Effector CD8-positive, alpha-beta T cell (primary cell): ENCODE measurements around the gene AGK.

Source experiments
- DNase-seq: peaks from one replicate; lab custom pipeline; 2025; lab: John Stamatoyannopoulos, UW
- total RNA-seq, 4 experiments: gene quantifications; one replicate each; lab custom pipeline; 2026; lab: John Stamatoyannopoulos, UW

AGK gene
- total RNA-seq: 21.2 to 90.9 (median 54.5) reads per million in 4 experiments

GRCh38 chr7:141551094-141551781 is at the start of gene AGK:
AGK (plus strand) TSS chr7:141551410; CDS start chr7:141555467, 4,057 bp downstream.
- DNase-seq: peak; percentile 46

GRCh38 chr7:141501451-141501850 is 49.8 kb upstream of the AGK start:
- DNase-seq: no peak

- no peak for DNase-seq
Measured at GRCh38 chr7:141511316-141511675, 39.9 kb upstream of the AGK start.

DNA sequence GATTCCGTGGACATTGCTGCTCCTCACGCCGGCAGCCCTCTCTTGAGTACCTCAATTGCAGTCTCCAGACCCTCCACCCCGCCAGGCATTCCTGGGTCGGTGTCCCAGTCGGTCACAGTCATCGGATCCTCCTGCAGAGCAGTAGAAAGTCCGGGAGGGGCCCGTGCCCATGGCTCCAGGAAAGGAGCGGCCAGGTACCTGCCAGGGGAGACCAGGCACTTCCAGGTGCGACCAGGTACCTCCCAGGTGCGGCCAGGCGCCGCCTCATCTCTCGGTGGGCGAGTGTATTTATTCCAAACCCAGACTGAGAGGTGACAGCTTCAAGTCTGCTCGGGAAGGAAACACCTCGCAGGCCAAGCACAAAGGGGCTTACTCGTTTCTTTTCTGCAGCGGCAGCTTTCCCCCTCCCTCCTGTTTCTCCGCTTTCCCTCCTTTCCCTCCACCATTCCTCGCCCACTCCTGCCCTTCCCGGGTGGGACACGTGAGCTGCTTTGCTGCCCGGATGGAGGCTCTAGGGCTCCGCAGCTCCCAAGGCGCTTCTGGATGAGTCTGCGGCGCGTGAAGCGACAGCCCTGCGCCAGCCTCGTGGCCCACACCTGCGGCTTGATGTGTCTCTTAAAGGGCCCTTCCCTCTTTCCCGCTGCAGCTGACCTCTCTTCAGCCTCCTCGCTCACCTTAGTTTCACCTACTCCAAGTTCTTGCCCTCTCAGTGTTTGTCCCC is 39.4 kb upstream of the AGK start:
- DNase-seq: no peak

GRCh38 chr7:141512597-141512996 is 38.6 kb upstream of the AGK start:
- no peak for DNase-seq

- DNase-seq: no peak
Measured at GRCh38 chr7:141513720-141514119, 37.5 kb upstream of the AGK start.

GRCh38 chr7:141515941-141516340 is 35.3 kb upstream of the AGK start:
- no peak for DNase-seq

GRCh38 chr7:141519623-141520022 is 31.6 kb upstream of the AGK start:
- DNase-seq: no peak

DNA sequence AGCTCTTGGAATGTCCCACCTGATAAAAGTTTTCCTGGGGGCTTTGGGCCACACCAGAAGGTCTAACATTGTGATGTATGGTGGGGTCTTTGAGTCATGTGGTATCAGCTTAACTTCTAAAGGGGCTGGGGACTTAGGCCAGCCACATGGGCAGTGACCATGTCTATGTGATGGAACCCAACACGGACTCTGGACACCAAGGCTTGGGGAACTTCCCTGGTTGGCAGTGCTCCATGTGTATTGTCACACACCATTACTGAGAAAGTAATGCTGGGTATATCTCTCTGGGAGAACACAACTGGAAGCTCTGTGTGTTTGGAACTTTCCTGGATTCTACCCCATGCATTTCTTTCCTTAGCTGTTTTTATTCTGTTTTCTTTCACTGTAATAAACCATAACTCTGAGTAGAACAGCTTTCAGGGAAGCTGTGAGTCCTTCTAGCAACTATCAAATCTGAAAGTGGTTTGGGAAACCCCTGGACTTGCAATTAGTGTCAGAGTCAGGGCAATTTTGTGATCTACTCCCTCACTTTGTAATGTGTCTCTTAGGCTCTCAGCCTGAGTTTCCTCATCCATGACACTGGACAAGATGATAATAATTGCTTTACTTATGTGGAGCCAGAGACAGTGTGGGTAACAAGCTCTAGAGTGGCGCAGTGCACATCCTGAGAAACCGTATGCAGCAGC is 28.4 kb upstream of the AGK start:
- no peak for DNase-seq

DNA sequence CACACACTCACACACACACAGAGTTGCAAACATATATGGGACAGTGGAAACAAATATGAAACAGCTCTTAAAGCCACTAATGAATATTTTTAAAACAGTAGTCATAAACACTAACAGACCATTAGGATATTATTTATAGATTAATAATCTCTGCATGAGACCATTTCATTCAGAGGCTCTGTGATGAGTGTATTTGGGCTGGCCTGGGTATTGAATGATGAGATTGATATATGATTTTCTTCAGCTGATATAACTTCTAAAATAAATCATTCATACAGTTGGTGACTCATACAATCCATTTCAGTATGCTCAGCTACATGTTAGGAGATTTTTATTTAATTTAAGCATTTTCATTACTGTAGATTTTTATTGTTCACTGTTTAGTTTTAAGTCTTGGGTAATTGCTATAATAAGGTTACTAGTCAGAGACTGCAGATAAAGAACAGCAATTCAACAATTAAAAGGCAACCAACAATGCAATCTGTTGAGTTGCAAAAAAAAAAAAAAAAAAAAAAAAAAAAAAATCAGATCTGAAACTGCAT is 25.2 kb upstream of the AGK start:
- no peak for DNase-seq

- no peak for DNase-seq
Measured at GRCh38 chr7:141527076-141527475, 24.1 kb upstream of the AGK start.

DNA sequence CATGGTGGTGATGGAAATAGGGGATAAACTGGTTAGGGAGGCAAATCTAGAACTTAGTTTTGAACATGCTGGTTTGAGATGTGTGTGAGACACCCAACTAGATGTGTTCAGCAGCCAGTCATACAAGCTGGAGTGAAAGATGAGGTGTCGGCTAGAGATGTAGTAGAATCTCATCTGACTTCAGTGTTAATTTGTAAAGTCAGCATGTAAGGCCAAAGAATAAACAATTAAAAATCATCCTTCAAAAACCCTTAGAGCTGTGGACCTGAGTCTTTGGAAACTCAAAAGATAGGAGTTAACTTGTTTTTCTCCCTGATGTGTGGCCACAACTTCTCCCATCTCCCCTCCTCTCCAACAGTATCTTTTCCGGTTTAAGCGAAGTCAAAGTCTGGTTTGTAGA is 22.8 kb upstream of the AGK start:
- no peak for DNase-seq

GRCh38 chr7:141533149-141533949 is 17.9 kb upstream of the AGK start:
- peak; percentile 24 for DNase-seq

GRCh38 chr7:141534757-141535737 is 16.2 kb upstream of the AGK start:
- DNase-seq: no peak

GRCh38 chr7:141537906-141538305 is 13.3 kb upstream of the AGK start:
- DNase-seq: no peak

DNA sequence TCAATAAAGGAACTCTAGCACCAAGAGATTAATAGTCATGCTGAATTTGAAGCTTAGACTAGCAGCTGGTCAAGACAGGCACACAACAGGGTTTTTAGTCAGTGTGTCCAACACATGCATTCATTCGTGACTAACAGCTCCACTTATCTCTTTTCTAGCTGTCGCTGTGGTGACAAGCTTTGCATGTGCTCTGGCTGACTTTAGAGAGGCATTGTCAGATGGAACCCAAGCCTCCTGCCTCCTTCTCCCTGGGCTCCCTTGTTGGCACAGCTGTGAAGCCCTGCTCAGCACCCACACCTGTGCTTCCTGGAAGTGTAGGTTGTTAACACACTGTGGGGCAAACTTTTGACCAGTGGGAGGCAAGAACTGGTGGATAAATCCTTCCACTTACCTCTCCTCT is 9.8 kb upstream of the AGK start:
- DNase-seq: no peak

GRCh38 chr7:141544831-141545230 is 6.4 kb upstream of the AGK start:
- DNase-seq: no peak

GRCh38 chr7:141549582-141549981 is 1.6 kb upstream of the AGK start:
- DNase-seq: no peak

DNA sequence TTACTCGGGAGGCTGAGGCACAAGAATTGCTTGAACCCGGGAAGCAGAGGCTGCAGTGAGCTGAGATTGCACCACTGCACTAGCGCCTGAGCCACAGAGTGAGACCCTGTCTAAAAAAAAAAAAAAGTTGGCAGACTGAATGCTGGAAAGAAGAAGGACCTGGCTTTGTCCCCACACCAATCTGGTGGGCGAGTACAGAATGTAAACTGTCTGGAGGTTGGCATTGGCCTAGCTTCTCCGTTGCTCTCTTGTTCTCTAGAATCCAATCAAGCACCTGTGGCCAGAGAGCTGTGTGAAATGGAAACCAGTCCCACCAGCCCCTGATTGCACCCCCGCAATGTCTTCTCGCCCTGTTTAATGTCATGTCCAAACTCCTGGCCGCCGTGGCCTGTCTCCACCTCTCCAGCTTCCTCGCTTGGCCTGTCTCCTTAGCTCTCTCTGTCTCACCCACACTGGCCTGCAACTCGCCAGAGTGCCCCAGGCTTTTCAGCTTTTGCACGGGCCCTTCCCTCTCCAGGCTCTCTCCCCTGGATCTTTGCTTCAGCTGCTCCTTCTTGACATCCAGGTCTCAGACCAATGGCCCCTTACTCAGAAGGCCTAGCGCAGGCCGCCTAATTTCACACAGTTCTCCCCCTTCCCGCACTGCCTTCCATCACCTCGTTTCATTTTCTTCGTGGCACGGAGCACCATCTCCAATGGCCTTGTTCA is 670 bp upstream of the AGK start:
- DNase-seq: no peak

DNA sequence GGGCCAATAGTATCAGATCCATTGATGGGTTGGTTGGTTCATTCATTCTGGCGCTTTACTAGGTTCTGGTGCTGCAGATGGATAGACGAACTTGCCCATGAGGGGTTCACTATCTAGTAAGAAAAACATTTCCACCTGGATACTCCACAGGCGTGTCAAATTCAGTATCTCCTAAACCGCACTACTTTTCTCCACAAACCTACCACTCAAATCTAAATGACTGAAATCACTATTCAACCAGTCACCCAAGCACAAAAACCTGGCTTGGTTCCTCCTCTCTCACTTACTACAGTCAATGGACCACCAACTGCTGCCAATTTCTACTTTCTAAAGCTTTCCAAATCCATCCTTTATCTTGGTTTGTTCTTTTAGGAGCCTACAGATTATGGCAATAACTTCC is 572 bp downstream of the AGK start:
- no peak for DNase-seq
